ENCODE measurements around the gene VCL.

VCL gene

GRCh38 chr10:73989594-73990150 is 8.2 kb upstream of the VCL start:
- H3K27ac ChIP-seq: no peak overlapping the region
- TF ChIP-seq ZFX (IDR thresholded peaks at IDR 0.05; ENCODE audit: borderline replicate concordance) (no peak), CTCF (IDR thresholded peaks at IDR 0.05) (no peak)

GRCh38 chr10:73991203-73991883 is 6.6 kb upstream of the VCL start:
- H3K27ac ChIP-seq: no peak overlapping the region
- no peak for TF ChIP-seq CTCF (IDR thresholded peaks at IDR 0.05)
- TF ChIP-seq ZFX (IDR thresholded peaks at IDR 0.05; ENCODE audit: borderline replicate concordance): no peak

- TF ChIP-seq CTCF (IDR thresholded peaks at IDR 0.05) (no peak), ZFX (IDR thresholded peaks at IDR 0.05; ENCODE audit: borderline replicate concordance) (no peak)
- no peak overlapping the region for H3K27ac ChIP-seq
Measured at GRCh38 chr10:73991884-73992245, 6.1 kb upstream of the VCL start.

GRCh38 chr10:73992899-73993788 is 4.8 kb upstream of the VCL start:
- H3K27ac ChIP-seq: no peak overlapping the region
- TF ChIP-seq CTCF (IDR thresholded peaks at IDR 0.05) (no peak), ZFX (IDR thresholded peaks at IDR 0.05; ENCODE audit: borderline replicate concordance) (no peak)

GRCh38 chr10:73995035-73995358 is 2.9 kb upstream of the VCL start:
- TF ChIP-seq ZFX (IDR thresholded peaks at IDR 0.05; ENCODE audit: borderline replicate concordance) (no peak), CTCF (IDR thresholded peaks at IDR 0.05) (no peak)
- no peak overlapping the region for H3K27ac ChIP-seq

- TF ChIP-seq CTCF (IDR thresholded peaks at IDR 0.05) (no peak), ZFX (IDR thresholded peaks at IDR 0.05; ENCODE audit: borderline replicate concordance) (no peak)
- peak overlapping the region; percentile 91 for H3K27ac ChIP-seq
Measured at GRCh38 chr10:73997461-73997786, 492 bp upstream of the VCL start.

GRCh38 chr10:73998623-73998928 is 660 bp downstream of the VCL start:
- TF ChIP-seq ZFX (IDR thresholded peaks at IDR 0.05; ENCODE audit: borderline replicate concordance): no peak
- no peak for TF ChIP-seq CTCF (IDR thresholded peaks at IDR 0.05)
- H3K27ac ChIP-seq: peak overlapping the region; percentile 91

All from 22Rv1 (cell line).